ENCODE data around the gene CIC.

- no peak for TF ChIP-seq CTCF (IDR thresholded peaks at IDR 0.05)
- TF ChIP-seq POLR2A (IDR thresholded peaks at IDR 0.05), result no peak
Observed at GRCh38 chr19:42312370-42312769, 43.3 kb downstream of the CIC start.
